PFSK-1 (cell line): ENCODE measurements around the gene NPAS2.

Experiments
- REST ChIP-seq, 2 experiments: IDR thresholded peaks; 2 replicates each; pipeline versions ENCODE4 v1.6.1 to v1.8.0; 2011 to 2012; ENCODE audit warnings: low read depth in 2 of 2, low read length in 2 of 2, control low read depth in 1 of 2, inconsistent platforms in 1 of 2, mild to moderate bottlenecking in 1 of 2, moderate library complexity in 1 of 2; ENCODE audit not compliant: insufficient read depth in 1 of 2
- SIN3A ChIP-seq: IDR thresholded peaks from 2 replicates; pipeline ENCODE4 v1.6.1; 2012; ENCODE audit warnings: mild to moderate bottlenecking, low read length, moderate library complexity, borderline replicate concordance; ENCODE audit not compliant: insufficient read depth
- TAF1 ChIP-seq: IDR thresholded peaks from 2 replicates; pipeline ENCODE4 v1.6.1; 2012; ENCODE audit warnings: low read length, control low read depth, borderline replicate concordance; ENCODE audit not compliant: insufficient read depth

DNA sequence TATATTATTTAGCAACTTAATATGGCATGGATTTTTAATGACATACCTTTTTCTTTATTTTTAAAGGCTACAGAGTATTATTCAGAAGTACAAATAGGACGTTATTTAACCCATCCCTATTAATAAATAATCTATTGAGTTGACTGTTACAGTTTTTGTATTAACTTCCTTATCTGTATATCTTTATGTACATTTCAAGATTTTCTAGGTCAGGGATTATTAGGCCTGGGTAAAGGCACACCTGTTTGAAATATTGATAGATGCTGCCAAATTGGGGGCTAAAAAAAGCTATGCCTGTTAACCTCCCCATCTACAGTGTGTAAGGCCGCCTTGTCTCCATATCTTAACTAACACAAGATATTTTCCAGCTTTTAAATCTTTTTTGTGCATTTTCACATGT lies 6.6 kb downstream of the NPAS2 start:
- TF ChIP-seq SIN3A (no peak), TAF1 (no peak), REST (IDR thresholded peaks at IDR 0.05; ENCODE audit: insufficient read depth in 1 of 2, low read depth in 2 of 2, low read length in 2 of 2) (no peak)
